HG02588 (cell line): ENCODE data around the gene PGD.
"Not testable (repeated sequence)": the region's sequence is repeated elsewhere in the genome, so short reads cannot be mapped to it uniquely, and the experiment has no call there.

Experiments used
- ATAC-seq: cut with Tn5 transposase; IDR thresholded peaks from one replicate; pipeline ENCODE4 v1.9.1; 2021; ENCODE audit warnings: mild to moderate bottlenecking, moderate library complexity; ENCODE audit not compliant: unreplicated experiment

Gene PGD

DNA sequence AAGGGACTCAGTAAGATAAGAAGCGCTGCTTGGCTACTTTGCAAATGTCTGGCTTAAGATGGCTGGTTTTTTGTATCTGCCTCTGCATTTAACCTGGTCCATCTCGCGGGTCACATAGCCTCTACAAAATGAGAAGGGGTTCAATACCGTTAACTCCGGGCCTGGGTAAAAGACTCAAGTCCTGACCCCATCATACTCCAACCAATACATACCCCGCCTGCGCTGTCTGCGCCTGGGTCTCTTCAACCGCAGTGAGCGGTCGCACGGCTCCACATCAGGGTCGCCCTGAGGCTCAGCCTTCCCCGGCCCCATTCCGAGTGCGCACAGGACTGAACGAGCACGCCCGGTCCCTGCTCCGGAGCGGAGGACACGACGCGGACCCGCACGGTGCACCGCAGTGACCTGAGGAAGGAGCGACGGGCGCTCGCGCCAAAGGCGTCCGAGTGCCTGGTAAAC is 558 bp upstream of the PGD start:
- ATAC-seq = no peak

DNA sequence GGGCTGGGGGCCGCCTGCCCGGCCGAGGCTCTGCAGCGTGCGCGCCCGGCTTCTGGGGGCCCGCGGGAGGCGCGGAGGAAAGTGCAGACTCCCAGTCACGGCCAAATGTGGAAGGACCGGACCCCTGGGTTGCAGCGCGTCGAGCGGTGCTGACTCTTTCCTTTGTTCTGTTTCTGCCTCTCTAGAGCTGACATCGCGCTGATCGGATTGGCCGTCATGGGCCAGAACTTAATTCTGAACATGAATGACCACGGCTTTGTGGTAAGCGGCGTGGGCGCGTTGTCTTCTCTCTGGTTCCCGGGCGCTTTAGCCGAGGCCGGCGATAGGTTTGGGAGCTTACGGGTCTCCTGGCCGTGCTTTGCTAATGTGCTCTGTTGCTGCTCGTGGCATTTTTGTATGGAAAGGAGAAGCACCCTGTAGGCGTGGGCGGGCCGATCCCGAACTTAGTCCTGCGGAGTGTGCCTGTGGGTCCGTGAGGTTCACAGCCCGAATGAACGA is 629 bp downstream of the PGD start:
- no peak for ATAC-seq

DNA sequence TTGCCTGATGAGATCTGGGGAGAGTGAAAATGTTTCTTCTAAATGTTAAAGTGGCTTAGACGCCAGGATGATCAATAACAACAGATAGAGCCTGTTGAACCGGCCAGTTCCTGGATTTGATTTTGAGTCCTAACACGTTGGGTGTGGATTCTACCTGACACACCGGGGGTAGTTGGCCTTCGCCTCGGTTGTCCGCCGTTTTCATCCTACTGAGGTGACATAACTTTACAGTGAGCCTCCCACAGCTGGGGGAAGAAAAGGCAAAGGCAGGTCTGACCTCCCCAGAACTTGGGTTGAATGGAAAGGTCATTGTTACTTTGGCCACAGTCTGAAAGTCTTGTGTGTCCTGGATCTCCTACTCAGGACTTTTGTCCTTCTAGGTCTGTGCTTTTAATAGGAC is 1.1 kb downstream of the PGD start:
- no peak for ATAC-seq

DNA sequence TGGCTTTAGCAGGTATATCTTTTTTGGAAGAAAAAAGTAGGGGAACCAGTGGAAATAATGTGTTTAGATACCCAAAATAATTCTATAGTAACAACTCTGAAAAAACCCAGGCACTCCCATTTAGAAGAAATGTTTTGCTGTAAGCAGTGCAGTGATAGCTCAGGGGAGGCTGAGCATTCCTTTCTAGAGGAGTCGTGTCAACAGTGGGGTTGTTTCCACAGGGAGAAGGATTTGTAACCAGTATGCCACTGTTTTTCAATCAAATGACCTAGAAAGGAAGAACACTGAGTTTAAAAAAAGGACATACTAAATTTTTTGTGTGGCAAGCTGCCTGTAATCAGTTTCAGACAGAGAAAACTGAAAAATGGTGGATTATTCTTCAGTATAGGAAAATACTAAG is 2.4 kb downstream of the PGD start:
- ATAC-seq = no peak

DNA sequence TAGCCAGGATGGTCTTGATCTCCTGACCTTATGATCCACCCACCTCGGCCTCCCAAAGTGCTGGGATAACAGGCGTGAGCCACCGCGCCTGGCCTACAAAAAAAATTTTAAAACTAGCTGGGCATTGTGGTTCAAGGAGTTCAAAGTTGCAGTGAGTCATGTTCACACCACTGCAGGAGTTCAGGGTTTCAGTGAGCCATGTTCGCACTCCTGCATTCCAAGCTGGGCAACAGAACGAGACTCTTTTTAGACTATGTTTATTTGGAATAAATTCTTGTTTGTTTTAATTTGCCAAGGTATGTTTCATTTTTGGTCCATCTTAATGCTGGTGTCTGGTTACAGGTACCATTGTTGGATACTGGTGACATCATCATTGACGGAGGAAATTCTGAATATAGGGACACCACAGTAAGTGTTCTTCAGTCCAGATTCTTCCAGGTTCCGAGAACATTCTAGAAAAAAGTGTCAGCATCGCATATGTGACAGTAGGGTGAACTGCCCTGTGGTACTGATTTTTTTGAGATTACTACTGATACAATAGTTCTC is 3.9 kb downstream of the PGD start:
- no peak for ATAC-seq

DNA sequence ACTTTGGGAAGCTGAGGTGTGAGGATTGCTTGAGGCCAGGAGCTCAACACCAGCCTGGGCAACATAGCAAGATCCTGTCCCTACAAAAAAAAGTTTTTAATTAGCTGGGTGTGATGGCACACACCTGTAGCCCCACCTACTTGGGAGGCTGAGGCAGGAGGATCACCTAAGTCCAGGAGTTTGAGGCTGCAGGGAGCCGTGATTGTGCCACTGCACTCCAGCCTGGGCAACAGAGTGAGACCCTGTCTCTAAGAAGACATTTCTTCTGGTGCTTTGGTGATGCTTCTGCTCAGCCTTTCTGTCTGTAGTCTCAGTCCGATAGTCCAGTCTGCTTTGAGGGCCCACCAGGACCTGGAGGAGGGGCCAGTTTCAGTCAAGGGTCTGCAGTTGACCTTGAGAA is 8.3 kb downstream of the PGD start:
- no peak for ATAC-seq

DNA sequence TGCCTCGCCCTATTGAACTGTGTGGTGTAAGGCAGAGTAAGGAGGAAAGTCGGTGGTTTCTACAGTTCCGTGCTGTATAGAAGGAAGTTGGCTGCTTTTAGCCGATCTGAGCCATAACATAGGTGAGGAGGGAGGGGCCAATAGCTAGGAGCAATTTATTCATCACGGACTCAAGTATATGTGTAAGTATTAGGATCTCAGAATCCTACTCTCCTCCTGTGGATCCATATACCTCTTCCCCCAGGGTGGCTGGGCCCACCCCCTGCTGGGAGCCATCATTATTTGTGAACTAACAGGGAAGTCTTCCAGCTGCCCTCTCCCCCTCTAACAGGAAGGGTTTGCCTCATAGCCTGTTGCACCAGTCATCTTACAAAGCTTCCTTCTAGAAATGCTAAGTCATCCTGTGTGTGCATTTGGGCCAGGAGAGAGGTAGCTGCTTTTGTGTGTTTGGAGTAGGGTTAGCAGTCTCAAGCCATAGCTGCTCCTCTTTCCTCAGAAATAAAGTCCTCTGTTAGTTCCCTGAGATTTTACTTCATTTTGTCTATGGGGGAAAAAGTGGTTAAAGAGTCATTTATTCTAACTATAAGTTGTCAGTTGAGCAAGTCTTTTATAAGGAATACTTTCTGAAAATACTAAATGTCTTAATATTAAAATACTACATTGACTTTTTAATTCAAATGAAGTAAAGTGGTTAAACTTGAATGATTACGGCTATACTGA is 16.5 kb downstream of the PGD start:
- no peak for ATAC-seq

DNA sequence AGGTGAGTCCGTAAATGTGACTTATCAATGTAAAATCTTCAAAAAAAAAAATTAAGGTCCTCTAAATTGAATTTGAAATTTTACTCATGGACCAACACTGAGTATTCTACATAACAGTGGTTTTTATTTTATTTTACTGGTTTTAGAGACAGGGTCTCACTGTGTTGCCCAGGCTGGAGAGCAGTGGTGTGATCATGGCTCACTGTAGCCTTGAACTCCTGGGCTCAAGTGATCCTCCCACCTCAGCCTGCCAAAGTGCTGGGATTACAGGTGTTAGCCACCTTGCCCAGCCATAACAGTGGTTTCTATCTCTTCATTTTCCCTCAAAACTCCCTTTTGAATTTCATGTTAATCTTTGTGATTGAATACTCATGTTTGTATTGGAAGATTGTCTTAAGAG is 17.1 kb downstream of the PGD start:
- ATAC-seq = not testable (repeated sequence)

DNA sequence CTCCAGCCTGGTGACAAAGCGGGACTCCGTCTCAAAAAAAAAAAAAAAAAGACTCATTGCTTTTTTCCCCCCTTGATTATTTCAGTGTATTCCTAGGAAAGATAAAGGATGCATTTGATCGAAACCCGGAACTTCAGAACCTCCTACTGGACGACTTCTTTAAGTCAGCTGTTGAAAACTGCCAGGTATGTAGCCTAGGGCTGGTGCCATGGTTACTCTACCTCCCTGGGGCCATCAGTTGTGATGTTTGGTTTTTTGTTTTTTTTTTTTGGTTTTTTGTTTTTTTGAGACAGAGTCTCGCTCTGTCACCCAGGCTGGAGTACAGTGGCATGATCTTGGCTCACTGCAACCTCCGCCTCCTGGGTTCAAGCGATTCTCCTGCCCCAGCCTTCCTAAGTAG is 19.9 kb downstream of the PGD start:
- ATAC-seq = not testable (repeated sequence)

DNA sequence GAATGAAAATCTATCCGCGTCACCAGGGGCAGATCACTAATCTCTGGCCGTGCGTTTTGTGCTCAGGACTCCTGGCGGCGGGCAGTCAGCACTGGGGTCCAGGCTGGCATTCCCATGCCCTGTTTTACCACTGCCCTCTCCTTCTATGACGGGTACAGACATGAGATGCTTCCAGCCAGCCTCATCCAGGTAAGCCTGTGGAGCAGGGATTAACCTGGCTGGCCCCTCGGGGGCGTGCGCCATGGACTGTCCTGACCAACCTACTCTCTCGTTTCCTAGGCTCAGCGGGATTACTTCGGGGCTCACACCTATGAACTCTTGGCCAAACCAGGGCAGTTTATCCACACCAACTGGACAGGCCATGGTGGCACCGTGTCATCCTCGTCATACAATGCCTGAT is 20.5 kb downstream of the PGD start:
- no peak for ATAC-seq

DNA sequence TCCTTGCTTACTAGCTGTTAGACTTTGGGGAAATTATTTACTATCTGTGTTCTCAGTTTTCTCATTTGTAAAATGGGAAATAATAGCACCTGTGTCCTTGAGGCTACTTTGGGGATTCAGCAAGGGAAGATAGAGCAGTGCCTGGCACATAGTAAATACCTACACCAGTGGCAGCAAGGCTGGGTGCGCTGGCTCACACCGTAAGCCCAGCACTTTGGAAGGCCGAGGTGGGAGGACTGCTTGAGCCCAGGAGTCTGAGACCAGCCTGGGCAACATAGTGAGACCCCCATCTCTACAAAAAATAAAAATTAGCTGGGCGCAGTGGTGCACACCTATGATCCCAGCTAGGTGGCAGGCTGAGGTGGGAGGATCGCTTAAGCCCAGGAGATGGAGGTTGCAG is 22.8 kb downstream of the PGD start:
- ATAC-seq = no peak

DNA sequence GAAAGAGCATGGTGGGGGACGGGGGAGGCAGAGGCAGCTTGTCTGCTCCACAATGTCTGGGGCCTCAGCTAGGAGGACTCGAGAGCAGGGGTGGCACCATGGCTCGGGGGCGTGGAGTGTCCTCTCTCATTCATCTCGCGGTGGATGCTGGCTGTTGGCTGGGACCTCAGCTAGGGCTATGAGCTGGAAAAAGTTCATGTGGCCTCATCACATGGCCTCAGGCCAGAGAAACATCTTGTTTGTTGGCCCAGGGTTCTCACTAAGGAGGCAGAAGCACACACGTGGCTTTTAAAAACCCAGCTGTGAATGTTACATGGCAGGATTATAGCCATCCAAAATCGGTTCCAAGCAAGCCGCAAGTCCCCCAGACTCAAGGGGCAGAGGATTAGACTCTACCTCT is 25.2 kb downstream of the PGD start:
- ATAC-seq = no peak

DNA sequence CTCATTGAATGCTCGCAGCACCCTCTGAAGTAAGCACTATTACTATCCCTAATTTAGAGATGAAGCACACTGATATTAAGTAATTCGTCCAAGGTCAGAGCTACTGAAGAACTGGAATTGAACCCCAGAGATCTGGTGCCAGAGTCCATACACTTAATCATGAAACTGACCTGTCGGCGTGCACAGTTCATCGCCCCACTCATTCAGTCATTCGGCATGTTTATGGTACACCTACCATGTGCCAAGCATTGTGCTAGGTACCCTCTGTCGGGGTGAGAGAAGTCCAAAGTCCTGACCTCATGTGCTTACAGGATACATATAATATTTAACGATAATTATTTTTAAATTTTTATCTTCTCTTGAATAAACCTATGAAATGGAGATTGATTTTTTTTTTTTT is 25.8 kb downstream of the PGD start:
- no peak for ATAC-seq

DNA sequence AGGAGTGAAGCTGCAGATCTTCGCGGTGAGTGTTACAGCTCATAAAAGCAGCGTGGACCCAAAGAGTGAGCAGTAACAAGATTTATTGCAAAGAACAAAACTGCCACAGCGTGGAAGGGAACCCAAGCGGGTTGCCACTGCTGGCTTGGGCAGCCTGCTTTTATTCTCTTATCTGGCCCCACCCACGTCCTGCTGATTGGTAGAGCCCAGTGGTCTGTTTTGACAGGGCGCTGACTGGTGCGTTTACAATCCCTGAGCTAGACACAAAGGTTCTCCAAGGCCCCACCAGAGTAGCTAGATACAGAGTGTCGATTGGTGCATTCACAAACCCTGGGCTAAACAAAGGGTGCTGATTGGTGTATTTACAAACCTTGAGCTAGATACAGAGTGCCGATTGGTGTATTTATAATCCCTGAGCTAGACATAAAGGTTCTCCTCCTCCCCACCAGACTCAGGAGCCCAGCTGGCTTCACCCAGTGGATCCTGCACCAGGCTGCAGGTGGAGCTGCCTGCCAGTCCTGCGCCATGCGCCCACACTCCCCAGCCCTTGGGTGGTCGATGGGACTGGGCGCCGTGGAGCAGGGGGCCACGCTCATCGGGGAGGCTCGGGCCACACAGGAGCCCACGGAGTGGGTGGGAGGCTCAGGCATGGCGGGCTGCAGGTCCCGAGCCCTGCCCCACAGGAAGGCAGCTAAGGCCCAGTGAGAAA is 27.1 kb downstream of the PGD start:
- ATAC-seq = not testable (repeated sequence)

DNA sequence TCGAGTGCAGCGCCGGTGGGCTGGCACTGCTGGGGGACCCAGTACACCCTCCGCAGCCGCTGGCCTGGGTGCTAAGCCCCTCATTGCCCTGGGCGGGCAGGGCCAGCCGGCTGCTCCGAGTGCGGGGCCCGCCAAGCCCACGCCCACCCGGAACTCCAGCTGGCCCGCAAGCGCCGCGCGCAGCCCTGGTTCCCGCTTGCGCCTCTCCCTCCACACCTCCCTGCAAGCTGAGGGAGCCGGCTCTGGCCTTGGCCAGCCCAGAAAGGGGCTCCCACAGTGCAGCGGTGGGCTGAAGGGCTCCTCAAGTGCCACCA is 27.6 kb downstream of the PGD start:
- not testable (repeated sequence) for ATAC-seq

DNA sequence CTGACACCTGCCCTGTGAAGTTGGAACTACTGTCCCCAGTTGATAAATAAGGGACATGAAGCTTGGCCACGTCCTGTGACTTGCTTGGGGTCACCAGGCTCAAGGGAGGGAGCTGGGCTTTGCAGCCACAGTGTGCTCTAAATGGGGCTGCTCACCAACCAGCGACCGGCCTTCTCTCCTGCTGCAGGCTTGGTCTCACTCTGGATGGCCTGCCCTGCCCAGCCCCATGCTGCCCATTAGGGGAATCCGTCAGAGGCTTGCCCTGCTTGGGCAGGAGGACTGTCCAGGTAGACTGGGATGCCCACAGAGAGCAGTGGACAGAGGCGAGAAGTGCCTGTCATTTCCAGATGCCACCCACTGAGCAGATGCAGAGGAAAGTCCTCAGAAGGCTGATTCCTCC is 30.1 kb downstream of the PGD start:
- no peak for ATAC-seq

DNA sequence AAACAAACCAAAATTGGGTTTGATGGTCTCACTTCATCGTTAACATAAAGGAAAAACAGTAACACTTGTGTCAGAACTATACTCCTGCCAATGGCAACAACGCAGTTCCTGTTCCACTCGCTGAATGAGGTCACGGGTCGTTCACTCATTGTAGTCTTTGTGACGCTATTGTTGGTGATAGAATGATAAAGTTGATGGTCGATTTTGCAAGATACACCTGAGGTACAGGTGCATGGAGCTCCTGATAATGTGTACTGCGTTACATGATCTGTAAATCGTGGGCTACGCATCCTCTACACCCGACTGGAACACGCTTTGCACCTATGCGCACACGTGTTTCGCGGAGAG is 31.0 kb downstream of the PGD start:
- no peak for ATAC-seq

DNA sequence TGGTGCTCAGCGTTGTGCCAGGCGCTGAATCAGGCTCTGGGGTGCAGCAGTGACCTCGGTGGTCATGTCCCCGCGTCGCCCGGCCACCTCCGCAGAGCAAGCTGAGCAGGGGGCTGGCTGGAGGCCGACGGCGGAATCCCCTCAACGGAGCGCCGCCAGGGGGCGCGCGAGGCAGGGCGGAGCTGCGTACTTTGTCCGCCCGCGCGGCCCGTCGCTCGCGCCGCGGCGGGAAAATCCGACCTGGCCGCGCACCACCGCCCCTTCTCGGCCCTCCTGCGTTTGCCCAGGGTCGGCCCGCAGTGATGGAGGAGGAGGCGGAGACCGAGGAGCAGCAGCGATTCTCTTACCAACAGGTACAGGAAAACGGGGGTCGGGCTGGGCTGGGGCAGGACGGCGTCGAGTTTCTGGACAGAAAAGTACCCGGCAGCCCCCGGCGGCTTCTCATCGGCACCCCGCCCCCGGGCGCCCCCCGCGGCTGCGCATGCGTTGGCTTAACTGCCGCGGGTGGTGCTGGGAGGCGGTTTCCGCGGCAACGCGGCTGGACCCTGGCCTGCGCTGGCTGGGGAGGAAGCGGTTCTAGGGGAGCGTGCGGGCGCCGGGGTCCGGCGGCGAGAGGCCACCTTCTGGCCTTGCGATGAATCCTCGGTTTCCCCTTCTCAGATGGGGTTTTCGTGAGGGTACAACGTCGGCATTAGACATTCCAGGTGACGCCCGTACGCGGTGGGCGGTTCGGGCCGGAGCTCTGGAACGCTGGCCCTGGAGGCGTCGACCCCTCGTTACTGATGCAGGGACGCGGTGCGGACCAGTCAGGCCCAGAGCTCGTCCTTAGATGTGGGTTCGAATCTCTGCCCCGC is 31.6 kb downstream of the PGD start, which contains the start of gene CENPS:
Gene CENPS (plus strand): TSS at position 218 of the 854 bp plus-strand sequence. CDS start 85 bp downstream, at position 303.
- peak; percentile 80 for ATAC-seq

DNA sequence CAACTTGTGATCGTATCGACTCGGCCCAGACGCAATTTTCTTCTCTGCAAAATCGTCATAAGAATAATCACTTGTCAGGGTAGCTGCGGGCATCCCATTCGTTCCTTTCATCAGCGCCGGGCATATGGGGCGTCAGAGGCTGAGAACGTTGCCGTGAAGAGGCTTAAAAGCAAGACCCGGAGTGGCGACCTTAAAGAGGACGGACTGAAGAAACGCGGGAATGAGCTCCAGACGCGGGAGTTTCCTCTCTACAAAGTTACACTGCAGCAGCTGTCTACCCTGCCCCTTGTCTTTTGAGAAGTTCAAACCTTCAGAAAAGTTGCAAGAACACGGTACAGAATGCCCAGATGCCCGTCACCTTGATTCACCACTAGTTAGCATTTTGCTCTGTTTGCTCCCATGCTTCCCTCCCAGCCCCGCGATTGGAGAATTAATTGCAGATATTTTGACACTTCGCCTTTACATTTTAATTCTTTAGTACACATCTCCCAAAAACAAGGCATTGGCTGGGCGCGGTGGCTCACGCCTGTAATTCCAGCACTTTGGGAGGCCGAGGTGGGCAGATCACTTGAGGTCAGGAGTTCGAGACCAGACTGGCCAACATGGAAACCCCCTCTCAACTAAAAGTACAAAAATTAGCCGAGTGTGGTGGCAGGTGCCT is 32.3 kb downstream of the PGD start:
- ATAC-seq = no peak

DNA sequence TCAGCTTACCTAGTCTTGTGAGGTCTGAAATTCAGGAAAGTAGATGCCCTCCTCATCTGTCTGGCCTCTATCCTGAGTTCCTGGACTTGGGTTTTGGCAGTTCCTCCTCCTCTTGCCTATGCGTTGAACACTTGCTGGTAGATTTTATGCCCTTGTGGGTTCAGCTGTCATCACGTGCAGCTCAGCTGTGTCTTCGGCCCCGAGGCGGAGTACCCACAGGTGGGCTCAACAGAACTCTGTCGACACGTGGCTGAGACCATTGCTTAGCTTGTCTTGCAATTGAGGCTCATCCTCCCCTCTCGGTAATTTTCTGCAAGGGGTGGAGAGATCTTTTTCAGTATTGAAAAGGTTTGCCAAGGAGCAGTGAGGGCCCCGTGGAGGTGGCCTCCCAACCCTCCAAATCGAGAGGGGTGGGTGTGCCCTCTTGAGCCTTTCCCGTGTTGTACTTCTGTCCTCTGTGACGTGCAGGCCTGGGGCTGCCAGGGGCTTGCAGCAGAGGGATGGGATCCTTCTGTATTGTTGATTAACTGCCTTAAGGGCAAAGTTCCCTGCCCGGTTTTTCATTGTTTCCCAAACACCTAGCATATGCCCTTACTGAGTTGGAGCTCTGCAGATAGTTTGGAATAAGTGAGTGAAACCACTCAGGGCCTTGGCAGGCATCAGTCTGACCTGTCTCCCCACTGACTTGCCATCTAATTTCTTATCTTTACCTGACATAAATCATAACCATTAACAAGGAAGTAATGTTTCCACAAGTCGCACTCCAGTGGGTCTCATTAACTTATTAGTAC is 34.2 kb downstream of the PGD start:
- ATAC-seq = no peak
